CD4-positive, alpha-beta T cell treated with Interleukin-17A for 1 hour (primary cell): ENCODE measurements around the gene SLC35G6.
A peak's percentile ranks its signal among the peaks of the same experiment; 100 is the strongest.
"Not testable (repeated sequence)": the region's sequence is repeated elsewhere in the genome, so short reads cannot be mapped to it uniquely, and the experiment has no call there.

Experiments used
- DNase-seq: peaks from one replicate; pipeline ENCODE4 v3.0.0-alpha.2; 2020

The SLC35G6 gene

DNA sequence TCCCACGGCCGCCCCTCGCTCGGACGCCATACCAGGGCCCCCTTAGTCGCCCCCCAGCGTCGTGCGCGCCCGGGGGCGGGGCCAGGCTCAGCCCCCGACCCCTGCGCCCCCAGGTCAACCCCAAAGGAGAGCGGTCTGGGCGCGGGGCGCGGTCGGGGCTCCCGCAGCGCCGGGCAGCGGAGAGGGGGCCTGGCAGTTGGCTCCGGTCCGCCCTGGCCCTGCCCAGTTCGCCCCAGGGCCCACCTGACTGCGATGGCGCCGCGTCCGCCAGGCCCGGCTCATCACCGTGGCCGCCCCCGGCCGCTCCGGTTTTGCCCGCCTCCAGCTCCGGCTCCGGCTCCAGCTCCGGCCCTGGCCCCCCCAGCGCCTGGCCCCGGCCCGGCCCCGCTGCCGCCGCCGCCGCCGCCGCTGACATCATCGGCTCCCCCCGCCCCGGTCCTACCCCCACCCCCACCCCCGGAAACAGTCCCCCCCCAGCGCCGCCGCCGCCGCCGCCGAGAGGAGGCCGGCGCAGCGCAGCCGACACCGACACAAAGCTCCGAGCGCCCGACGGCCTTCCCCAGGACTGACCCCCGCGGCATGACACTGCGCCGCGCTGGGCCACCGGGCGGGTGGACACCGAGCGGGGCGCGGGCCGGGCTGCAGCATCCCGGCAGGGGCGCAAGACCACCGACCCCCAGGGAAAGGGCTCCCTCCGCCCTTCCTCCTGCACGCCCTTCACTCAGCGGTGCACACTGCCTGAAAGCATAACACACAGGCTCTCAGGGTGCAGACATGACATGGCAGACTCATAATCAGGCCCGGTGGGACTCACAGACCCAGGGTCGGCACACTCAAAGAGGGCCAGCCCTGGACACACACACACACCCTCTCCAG, 1.8 kb upstream of the SLC35G6 start, which contains the start of gene ZBTB4:
Gene ZBTB4, minus strand, starts transcription at position 419 of the 876 bp plus-strand sequence. CDS start 12,830 bp downstream, outside the sequence.
- DNase-seq: peak; percentile 76

DNA sequence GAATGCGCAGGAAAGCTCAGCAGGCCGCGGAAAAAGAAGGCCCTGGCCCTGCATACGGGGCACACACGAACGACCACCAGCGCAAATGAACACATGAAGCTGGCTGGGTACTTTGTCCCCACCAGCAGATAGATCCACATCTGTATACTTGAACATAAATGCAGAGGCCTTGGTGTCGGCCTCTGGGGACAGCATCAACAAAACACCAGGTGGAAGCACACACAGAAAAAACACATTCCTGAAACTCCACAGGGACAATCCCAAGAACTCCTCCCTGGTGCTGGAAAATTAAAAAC, 1.2 kb upstream of the SLC35G6 start:
- DNase-seq: no peak

DNA sequence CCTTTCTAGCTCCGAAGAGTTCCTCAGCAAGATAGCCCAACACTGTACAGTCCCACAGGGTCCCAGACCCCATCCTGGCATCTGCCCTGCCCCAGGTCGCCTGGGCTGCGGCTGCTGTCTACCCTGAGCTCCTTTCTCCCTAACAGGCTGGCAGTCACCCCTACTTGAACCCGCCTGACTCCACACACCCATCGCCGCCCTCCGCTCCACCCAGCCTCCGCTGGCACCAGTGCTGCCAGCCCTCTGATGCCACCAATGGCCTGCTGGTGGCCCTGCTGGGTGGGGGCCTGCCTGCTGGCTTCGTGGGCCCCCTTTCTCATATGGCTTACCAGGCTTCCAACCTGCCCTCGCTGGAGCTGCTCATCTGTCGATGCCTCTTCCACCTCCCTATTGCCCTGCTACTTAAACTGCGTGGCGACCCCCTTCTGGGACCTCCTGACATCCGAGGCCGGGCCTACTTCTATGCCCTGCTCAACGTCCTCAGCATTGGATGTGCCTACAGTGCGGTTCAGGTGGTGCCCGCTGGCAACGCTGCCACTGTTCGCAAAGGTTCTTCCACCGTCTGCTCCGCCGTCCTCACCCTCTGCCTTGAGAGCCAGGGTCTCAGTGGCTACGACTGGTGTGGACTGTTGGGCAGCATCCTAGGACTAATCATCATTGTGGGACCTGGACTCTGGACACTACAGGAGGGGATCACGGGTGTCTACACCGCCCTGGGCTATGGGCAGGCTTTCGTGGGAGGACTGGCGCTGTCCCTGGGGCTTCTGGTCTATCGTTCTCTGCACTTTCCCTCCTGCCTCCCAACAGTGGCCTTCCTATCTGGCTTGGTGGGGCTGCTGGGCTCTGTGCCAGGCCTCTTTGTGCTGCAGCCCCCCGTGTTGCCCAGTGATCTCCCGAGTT, 846 bp downstream of the SLC35G6 start:
- DNase-seq: not testable (repeated sequence)

DNA sequence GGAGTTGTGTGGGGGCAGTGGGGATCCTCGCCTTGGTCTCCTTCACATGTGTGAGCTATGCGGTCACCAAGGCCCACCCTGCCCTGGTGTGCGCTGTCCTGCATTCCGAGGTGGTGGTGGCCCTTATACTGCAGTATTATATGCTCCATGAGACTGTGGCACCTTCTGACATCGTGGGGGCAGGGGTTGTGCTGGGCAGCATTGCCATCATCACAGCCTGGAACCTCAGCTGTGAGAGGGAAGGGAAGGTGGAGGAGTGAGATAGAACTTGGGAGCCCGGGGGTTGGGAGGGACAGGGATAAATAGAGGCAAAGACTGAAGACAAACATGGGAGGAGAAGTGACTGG, 1.5 kb downstream of the SLC35G6 start:
- not testable (repeated sequence) for DNase-seq

DNA sequence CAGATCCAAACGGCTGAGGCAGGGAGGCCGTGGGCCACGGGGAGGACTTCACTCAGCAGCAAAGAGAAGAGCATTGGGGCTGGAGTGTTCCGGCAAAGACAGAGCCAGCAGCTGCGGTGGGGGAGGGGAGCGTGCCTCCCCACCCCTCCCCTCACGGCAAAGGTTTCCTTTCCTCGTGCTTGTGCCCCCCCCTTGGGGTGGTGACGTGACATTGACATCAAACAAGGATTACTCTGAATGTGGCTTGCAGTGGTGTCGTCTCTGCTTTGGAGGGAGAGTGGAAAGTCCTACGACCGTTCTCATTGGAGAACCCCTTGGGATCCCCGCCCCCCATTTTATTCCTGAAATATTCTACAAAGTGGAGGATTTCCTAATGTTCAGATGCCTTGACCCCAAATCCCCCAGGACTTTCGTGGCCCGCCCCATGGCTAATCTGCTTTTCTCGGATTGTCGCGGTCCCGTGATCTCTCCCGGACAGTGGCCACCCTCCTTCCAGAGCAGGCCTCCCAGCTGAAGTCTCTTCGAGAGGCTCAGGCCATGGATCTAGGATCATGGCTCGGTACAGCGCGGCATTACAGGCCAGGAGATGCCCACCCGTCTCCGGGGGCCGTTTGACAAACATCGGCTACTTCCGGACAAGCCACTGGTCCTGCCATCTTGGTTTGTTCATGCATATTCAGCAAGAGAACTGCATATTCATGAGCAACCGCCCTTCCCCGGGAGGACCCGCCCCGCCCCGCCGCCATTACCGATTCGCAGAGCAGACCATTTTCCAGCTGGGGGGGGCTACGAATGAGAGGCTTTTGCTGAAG, 2.2 kb downstream of the SLC35G6 start:
- DNase-seq: peak; percentile 96

DNA sequence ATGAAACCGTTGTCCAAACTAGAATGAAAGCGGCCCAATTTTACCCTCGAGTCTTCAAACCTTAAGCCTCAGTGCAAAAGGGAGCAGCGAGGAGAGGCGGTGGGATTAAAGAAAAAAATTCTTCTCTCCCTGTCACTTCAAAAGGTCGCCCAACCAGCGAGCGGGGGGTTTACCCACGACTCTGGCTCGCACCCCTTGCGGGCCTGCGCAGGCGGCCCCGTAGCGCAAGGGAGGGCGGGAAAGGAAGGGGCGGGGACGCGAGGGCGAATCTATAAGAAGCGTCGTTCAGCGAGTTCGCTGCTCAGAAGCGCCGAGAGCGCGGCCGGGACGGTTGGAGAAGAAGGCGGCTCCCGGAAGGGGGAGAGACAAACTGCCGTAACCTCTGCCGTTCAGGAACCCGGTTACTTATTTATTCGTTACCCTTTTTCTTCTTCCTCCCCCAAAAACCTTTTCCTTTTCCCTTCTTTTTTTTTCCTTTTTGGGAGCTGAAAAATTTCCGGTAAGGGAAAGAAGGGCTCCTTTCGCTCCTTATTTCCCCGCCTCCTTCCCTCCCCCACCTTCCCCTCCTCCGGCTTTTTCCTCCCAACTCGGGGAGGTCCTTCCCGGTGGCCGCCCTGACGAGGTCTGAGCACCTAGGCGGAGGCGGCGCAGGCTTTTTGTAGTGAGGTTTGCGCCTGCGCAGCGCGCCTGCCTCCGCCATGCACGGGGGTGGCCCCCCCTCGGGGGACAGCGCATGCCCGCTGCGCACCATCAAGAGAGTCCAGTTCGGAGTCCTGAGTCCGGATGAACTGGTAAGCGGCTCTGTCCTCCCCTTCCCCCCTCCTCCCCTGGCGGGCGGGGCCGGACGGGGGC, 3.0 kb downstream of the SLC35G6 start, which contains the start of gene POLR2A:
Gene POLR2A, plus strand, starts transcription at position 300 of the 852 bp plus-strand sequence.
- peak; percentile 99 for DNase-seq

DNA sequence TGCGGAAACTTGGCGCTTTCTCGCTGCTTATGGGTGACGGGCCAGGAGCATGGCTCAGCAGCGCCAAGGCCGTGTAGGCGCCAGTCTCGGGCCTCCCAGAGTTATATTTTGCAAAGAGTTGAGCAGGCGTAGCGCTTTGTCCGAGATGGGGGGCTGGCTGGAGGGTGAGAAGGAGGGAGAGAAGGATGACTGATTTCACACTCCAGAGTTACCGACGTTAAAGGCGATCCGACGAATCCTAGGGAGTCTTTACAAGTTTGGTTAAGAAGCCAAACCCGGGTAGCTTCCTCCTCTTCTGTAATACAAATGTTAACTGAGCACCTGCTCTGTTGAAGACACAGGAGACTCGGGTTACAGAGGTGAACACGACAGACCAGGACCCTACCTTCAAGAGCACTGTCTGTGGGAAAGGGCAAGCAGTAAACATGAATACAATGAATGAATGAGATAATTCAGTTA, 3.7 kb downstream of the SLC35G6 start:
- no peak for DNase-seq

DNA sequence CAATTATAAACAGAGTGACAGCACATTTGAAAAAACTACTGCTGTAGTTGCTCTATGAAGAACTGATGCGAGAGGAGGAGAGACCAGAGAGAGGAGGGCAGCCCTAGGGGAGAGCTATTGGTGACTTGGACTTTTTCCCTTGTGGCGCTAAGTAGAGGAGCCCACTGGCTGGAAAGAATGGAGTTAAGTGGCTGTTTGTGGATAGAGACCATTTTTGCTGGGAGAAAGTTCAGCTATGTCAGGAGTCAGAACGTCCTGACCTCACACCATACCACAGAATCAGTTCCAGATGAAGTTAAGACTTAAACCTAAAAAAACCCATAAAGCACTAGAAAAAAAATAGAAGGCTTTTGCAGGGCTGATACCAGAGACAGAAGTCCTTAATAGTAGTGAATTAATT, 4.9 kb downstream of the SLC35G6 start:
- DNase-seq: no peak

DNA sequence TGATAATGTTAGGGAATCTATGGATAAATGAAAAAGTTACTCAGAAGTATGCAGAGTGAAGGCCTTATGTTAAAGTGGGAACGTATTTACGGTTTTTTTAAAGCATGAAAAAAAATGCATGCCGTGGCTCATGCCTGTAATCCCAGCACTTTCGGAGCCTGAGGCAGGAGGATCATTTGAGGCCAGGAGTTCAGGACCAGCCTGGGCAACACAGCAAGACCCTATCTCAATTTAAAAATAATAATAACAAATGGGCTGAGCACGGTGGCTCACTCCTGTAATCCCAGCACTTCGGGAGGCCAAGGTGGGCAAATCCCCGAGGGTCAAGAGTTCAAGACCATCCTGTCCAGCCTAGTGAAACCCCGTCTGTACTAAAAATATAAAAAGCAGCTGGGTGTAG, 8.9 kb downstream of the SLC35G6 start:
- no peak for DNase-seq

DNA sequence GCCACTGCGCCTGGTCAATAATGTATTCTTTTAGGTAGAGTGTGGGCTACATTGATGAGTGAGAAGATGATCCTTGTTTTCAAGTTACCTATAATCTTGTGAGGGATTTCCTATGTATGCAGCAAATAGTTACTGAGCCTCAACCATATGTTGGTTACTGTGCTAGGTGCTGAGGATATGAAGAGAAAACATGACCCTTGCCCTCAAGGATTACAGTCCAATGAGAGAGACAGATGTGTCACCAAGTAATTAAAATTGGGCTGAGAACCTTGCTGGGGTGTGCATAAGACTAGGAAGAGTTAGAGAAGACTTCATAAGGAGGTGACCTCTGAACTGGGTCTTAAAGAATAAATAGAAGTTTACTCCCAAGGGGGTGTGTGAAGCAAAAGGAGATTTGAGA, 10.3 kb downstream of the SLC35G6 start:
- DNase-seq: no peak

DNA sequence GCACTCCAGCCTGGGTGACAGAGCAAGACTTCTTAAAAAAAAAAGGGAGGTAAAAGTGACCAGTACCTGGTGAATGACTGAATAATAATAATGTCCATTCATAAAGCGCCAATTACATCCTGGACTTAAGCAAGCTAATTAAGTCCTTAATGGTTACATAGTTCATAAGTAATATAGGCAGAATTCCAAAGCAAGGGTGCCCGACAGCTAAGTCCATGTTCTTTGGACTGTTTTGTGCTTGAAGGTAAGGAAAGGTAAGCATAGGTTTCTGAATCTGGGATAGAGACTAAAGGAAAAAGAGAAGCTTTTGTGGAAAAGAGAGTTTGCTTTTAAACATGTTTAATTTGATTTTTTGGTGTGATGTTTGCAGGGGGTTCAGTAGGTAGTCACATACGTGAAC, 12.7 kb downstream of the SLC35G6 start:
- no peak for DNase-seq

DNA sequence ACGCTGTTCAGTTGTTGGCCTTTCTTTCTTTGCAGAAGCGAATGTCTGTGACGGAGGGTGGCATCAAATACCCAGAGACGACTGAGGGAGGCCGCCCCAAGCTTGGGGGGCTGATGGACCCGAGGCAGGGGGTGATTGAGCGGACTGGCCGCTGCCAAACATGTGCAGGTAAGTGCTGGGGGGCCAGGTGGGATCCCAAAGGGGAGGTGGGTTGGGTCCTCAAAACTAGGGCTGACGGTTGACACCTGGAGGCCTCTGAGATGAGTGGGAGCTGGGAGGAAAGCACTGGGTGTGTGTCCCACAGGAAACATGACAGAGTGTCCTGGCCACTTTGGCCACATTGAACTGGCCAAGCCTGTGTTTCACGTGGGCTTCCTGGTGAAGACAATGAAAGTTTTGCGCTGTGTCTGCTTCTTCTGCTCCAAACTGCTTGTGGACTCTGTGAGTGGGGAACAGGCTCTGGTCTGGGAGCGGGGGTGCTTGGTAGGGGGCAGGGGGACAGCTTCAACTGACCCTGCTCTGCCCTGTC, 14.7 kb downstream of the SLC35G6 start:
- no peak for DNase-seq

DNA sequence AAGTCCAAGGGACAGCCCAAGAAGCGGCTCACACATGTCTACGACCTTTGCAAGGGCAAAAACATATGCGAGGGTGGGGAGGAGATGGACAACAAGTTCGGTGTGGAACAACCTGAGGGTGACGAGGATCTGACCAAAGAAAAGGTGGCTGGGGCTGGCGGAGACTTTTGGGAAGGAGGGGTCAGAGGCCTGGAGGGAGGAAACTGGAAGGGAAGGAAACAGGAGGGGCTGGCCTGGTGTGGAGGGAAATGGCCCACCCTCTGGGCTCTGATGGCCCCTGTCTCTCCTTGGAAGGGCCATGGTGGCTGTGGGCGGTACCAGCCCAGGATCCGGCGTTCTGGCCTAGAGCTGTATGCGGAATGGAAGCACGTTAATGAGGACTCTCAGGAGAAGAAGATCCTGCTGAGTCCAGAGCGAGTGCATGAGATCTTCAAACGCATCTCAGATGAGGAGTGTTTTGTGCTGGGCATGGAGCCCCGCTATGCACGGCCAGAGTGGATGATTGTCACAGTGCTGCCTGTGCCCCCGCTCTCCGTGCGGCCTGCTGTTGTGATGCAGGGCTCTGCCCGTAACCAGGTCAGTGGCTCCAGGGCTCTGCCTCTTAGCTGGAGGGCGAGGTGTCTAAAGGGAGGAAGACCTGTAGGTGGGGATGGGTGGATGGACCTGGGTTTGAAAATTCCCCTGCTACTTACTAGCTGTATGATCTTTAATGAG, 15.4 kb downstream of the SLC35G6 start:
- no peak for DNase-seq

DNA sequence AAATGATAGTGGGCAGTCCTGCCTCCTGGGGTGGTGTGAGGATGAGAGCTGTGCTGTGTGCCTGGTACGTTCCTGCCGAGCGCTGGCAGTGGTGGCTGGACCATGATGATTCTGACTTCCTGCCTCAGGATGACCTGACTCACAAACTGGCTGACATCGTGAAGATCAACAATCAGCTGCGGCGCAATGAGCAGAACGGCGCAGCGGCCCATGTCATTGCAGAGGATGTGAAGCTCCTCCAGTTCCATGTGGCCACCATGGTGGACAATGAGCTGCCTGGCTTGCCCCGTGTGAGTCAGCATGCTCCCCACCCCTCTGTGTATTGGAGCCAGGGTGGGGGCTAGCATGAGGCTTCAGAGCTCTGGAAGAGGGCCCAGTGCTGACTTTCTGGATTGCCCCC, 16.0 kb downstream of the SLC35G6 start:
- DNase-seq: no peak

DNA sequence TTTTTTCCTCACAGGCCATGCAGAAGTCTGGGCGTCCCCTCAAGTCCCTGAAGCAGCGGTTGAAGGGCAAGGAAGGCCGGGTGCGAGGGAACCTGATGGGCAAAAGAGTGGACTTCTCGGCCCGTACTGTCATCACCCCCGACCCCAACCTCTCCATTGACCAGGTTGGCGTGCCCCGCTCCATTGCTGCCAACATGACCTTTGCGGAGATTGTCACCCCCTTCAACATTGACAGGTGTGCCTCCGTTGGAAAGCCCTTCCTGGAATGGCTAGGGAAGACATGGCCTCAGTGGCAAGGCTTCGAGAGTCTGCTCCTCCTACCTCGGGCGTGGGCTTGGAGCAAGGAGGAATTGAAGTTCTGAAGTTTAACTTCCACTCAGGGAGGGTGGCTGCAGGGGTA, 16.4 kb downstream of the SLC35G6 start:
- no peak for DNase-seq

DNA sequence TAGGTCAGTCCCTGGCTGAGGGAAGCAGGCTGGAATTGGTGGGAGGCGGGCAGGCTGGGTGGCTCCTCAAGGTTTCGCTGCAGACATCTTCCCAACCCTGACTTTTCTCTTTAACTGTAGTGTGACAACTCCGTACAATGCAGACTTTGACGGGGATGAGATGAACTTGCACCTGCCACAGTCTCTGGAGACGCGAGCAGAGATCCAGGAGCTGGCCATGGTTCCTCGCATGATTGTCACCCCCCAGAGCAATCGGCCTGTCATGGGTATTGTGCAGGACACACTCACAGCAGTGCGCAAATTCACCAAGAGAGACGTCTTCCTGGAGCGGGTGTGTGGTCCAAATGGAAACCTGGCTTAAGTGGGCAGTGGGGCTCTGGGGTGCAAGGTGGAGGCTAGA, 17.9 kb downstream of the SLC35G6 start:
- no peak for DNase-seq

DNA sequence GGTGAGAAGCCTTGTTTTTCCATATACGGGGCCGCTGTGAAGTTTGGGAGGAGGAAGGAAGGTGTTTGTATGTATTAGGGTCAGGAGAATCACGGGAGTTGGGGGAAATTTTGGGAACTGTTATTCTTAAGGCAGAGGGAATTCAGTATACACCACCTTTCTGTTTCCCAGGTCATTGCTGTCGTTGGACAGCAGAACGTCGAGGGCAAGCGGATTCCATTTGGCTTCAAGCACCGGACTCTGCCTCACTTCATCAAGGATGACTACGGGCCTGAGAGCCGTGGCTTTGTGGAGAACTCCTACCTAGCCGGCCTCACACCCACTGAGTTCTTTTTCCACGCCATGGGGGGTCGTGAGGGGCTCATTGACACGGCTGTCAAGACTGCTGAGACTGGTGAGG, 20.5 kb downstream of the SLC35G6 start:
- no peak for DNase-seq

DNA sequence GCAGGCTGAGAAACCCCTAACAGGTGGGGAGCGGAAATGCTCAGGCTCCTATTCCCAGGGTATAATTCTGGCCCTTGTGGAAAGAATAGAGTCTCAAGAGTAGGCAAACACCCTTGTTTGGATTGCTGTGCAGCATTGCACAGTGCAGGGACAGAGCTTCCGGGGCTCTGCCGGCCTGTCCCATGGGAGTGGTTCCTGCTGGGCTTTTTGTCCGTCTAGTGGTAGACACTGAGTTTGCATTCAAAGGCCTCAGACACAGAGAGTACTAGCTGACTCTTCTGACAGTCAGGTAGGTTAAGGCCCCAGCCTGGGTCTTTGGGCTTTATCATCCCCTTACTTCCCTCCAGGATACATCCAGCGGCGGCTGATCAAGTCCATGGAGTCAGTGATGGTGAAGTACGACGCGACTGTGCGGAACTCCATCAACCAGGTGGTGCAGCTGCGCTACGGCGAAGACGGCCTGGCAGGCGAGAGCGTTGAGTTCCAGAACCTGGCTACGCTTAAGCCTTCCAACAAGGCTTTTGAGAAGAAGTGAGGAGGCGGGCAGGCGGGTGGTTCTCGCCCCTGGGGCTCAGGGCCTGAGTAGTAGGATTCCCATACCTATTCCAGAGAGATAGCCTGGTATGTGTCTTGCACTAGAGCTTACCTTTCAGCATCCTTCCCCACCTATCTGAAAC, 21.1 kb downstream of the SLC35G6 start:
- DNase-seq: no peak

DNA sequence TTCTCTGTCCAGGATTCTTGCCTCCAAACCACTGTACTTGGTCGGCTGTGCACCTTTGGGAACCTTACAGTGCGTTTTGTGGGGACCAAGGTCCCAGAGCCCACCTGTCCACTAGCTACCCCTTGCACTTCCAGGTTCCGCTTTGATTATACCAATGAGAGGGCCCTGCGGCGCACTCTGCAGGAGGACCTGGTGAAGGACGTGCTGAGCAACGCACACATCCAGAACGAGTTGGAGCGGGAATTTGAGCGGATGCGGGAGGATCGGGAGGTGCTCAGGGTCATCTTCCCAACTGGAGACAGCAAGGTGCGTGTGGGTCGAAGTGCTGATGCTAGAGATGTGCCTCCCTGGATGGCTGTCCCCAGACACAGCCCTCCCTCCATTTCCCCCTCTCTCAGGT, 21.7 kb downstream of the SLC35G6 start:
- no peak for DNase-seq

DNA sequence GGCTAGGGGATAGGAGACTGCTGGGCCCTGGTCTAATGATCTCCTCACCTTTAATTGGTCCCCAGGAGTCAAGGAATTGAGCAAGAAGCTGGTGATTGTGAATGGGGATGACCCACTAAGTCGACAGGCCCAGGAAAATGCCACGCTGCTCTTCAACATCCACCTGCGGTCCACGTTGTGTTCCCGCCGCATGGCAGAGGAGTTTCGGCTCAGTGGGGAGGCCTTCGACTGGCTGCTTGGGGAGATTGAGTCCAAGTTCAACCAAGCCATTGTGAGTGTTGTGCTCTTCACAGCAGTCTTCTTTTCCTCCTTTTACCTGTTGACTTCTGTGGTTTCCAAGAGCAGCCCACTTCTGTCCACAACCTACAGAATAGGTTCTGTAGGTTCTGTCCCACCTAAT, 22.3 kb downstream of the SLC35G6 start:
- no peak for DNase-seq

DNA sequence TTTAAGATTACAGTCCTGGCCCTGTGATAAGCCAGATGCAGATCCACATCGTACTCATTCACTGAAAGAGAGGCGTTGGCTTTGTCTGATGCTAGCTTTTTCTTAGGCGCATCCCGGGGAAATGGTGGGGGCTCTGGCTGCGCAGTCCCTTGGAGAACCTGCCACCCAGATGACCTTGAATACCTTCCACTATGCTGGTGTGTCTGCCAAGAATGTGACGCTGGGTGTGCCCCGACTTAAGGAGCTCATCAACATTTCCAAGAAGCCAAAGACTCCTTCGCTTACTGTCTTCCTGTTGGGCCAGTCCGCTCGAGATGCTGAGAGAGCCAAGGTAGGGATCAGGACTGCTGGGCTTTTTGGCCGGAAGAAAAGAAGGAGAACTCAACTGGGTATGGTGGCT, 26.9 kb downstream of the SLC35G6 start:
- no peak for DNase-seq
